ENCODE data around the gene TOP2B. TPM values are rescaled to one million over a fixed set of nuclear protein-coding genes. Genes with fewer than 3 reads are reported as not detected.

TOP2B gene
- total RNA-seq, 1 experiment from 2014 or later: 63.1 TPM

DNA sequence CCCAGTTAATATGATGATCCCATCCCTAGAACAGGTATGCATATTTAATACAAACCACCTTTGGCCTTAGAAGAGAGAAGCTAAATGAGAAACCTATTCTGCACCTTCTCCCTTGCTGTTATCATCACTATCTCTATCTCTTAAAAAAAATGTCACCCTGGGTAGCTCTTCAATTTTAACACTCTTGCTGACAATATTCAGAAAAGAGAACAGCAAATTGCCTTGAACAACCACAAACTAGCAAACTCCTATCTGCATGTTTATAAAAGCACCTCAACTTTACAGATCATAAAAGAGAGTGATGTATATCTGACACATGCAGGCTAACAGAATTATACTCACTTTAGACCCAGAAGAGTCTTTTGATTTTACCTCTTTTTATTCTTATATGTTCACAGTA, 7.4 kb downstream of the TOP2B start:
- DNase-seq (ENCODE audit: low read depth, low spot score) (no peak), ATAC-seq (no peak)
- in situ Hi-C loops (cut with HindIII; ENCODE audit: low pct_unique_long_range_greater_than_20kb, low sequenced_read_pairs) (no loop called here), intact Hi-C loops (cut with micrococcal nuclease; ENCODE audit: unreplicated experiment) (no loop called here)
- Histone ChIP-seq H3K4me3 (ENCODE audit: low read depth in 2 of 2, low read length in 2 of 2) (no peak overlapping the region), H3K4me1 (ENCODE audit: control insufficient read depth, insufficient read depth, low read length) (peaks cover 14% of the 10 kb centered on the region), H3K27me3 (ENCODE audit: control insufficient read depth, insufficient read depth, low read length) (no peaks in the 10 kb centered on the region), H3K9me3 (ENCODE audit: control insufficient read depth, insufficient read depth, low read depth, low read length) (no peaks in the 10 kb centered on the region), H3K27ac (ENCODE audit: low read length) (no peak overlapping the region), H3K36me3 (ENCODE audit: control insufficient read depth, insufficient read depth, low read length) (no peaks in the 10 kb centered on the region)
- CTCF ChIA-PET: no interaction called here
- no TSS peak for BruUV-seq (replicated peaks)
- TF ChIP-seq, protein P1, sequence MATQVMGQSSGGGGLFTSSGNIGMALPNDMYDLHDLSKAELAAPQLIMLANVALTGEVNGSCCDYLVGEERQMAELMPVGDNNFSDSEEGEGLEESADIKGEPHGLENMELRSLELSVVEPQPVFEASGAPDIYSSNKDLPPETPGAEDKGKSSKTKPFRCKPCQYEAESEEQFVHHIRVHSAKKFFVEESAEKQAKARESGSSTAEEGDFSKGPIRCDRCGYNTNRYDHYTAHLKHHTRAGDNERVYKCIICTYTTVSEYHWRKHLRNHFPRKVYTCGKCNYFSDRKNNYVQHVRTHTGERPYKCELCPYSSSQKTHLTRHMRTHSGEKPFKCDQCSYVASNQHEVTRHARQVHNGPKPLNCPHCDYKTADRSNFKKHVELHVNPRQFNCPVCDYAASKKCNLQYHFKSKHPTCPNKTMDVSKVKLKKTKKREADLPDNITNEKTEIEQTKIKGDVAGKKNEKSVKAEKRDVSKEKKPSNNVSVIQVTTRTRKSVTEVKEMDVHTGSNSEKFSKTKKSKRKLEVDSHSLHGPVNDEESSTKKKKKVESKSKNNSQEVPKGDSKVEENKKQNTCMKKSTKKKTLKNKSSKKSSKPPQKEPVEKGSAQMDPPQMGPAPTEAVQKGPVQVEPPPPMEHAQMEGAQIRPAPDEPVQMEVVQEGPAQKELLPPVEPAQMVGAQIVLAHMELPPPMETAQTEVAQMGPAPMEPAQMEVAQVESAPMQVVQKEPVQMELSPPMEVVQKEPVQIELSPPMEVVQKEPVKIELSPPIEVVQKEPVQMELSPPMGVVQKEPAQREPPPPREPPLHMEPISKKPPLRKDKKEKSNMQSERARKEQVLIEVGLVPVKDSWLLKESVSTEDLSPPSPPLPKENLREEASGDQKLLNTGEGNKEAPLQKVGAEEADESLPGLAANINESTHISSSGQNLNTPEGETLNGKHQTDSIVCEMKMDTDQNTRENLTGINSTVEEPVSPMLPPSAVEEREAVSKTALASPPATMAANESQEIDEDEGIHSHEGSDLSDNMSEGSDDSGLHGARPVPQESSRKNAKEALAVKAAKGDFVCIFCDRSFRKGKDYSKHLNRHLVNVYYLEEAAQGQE (IDR thresholded peaks at IDR 0.05; ENCODE audit: insufficient read depth in 1 of 2, low read depth in 2 of 2, low read length in 1 of 2): no peak
- no peak for TF ChIP-seq POLR2AphosphoS5 (IDR thresholded peaks at IDR 0.05; ENCODE audit: low read depth, low read length)
- TF ChIP-seq CTCF (IDR thresholded peaks at IDR 0.05): no peak
- TF ChIP-seq TCF7L2 (IDR thresholded peaks at IDR 0.05; ENCODE audit: low read depth, low read length): no peak
- TF ChIP-seq SIN3A (IDR thresholded peaks at IDR 0.05; ENCODE audit: borderline replicate concordance, insufficient read depth, low read depth, low read length): no peak
- POLR2A ChIA-PET: no interaction called here

DNA sequence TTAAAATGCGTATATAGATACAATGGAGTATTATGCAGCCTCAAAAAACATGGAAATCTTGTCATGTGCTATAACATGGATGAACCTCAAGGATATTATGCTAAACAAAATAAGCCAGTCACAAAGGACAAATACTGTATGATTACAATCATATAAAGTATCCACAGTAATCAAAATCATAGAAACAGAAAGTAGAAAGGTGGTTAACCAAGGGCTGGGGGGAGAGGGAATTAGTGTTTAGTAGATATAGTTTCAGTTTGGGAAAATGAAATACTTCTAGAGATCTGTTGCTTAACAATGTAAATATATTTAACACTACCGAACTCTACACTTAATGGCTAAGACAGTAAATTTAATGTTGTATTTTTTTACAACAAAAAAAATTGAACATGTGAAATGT, 9.0 kb downstream of the TOP2B start:
- no peak overlapping the region for H3K4me3 ChIP-seq (ENCODE audit: low read depth in 2 of 2, low read length in 2 of 2)
- H3K36me3 ChIP-seq (ENCODE audit: control insufficient read depth, insufficient read depth, low read length): no peaks in the 10 kb centered on the region
- in situ Hi-C loops (cut with HindIII; ENCODE audit: low pct_unique_long_range_greater_than_20kb, low sequenced_read_pairs): no loop called here
- TF ChIP-seq POLR2AphosphoS5 (IDR thresholded peaks at IDR 0.05; ENCODE audit: low read depth, low read length): no peak
- no peak for TF ChIP-seq SIN3A (IDR thresholded peaks at IDR 0.05; ENCODE audit: borderline replicate concordance, insufficient read depth, low read depth, low read length)
- no peak for TF ChIP-seq CTCF (IDR thresholded peaks at IDR 0.05)
- CTCF ChIA-PET: no interaction called here
- ATAC-seq: no peak
- POLR2A ChIA-PET: no interaction called here
- no peaks in the 10 kb centered on the region for H3K27me3 ChIP-seq (ENCODE audit: control insufficient read depth, insufficient read depth, low read length)
- no peak for DNase-seq (ENCODE audit: low read depth, low spot score)
- peaks cover 7% of the 10 kb centered on the region for H3K4me1 ChIP-seq (ENCODE audit: control insufficient read depth, insufficient read depth, low read length)
- H3K27ac ChIP-seq (ENCODE audit: low read length): no peak overlapping the region
- intact Hi-C loops (cut with micrococcal nuclease; ENCODE audit: unreplicated experiment): no loop called here
- no TSS peak for BruUV-seq (replicated peaks)
- 0 out of 2 replicates have a peak, but pooled peaks cover 1% of the 10 kb centered on the region for H3K9me3 ChIP-seq (ENCODE audit: control insufficient read depth, insufficient read depth, low read depth, low read length)

All from Panc1 (cell line).